ENCODE data around the gene ATP10A.

- TF ChIP-seq CTCF (IDR thresholded peaks at IDR 0.05; ENCODE audit: poor library complexity) (no peak), EZH2 (IDR thresholded peaks at IDR 0.05; ENCODE audit: borderline replicate concordance) (no peak), EZH2phosphoT487 (IDR thresholded peaks at IDR 0.05; ENCODE audit: low read depth, severe bottlenecking, unreplicated experiment) (no peak)
Measured at GRCh38 chr15:25864966-25865365, 1.8 kb upstream of the ATP10A start.
